GM12801 (cell line): ENCODE results near the gene ROBO2.

Source experiments
- TF ChIP-seq, protein P1 (sequence below): IDR thresholded peaks from one replicate; pipeline ENCODE4 v1.5.1; 2011; ENCODE audit warnings: control low read depth; ENCODE audit not compliant: insufficient read length; ENCODE audit errors: extremely low read depth

Gene ROBO2

DNA sequence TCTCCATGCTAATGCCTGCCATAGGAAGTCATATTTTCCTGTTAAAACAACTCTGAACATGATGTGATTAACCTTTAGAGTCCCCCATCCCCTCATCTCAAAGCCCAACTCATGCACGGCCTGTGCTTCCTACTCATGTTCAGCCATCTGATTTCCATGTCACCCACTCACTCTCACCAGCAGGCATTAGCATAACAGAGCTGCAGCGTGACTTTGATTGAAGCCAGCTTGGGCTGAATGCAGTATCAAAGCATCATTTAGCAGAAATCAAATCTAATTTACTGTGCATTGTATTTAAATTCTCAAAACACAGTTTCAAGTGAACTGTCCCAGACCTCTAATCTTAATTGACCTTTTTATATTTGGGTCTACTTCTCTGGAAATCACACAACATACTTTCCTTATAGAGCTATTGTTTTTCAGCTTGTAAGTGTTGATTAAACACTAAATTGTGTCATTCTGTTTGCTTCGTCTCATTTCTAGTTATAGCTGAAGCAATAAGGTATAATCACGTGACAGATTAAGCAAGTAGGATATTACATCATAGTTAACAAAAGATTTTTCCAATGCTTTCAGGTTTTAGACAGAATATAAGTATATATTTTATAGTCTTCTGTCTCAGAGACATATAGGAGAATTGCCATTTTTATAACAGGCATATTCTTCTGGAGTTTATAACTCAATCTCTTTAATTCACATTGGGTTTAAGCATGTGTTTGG is 501.5 kb downstream of the ROBO2 start:
- TF ChIP-seq, protein P1, sequence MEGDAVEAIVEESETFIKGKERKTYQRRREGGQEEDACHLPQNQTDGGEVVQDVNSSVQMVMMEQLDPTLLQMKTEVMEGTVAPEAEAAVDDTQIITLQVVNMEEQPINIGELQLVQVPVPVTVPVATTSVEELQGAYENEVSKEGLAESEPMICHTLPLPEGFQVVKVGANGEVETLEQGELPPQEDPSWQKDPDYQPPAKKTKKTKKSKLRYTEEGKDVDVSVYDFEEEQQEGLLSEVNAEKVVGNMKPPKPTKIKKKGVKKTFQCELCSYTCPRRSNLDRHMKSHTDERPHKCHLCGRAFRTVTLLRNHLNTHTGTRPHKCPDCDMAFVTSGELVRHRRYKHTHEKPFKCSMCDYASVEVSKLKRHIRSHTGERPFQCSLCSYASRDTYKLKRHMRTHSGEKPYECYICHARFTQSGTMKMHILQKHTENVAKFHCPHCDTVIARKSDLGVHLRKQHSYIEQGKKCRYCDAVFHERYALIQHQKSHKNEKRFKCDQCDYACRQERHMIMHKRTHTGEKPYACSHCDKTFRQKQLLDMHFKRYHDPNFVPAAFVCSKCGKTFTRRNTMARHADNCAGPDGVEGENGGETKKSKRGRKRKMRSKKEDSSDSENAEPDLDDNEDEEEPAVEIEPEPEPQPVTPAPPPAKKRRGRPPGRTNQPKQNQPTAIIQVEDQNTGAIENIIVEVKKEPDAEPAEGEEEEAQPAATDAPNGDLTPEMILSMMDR, result no peak

- TF ChIP-seq, protein P1, result no peak
Observed at GRCh38 chr3:77546246-77546645, 506.3 kb downstream of the ROBO2 start.

- TF ChIP-seq, protein P1, result no peak
Observed at GRCh38 chr3:77549034-77549433, 509.1 kb downstream of the ROBO2 start.

- TF ChIP-seq, protein P1, result no peak
Observed at GRCh38 chr3:77553240-77553639, 513.3 kb downstream of the ROBO2 start.

DNA sequence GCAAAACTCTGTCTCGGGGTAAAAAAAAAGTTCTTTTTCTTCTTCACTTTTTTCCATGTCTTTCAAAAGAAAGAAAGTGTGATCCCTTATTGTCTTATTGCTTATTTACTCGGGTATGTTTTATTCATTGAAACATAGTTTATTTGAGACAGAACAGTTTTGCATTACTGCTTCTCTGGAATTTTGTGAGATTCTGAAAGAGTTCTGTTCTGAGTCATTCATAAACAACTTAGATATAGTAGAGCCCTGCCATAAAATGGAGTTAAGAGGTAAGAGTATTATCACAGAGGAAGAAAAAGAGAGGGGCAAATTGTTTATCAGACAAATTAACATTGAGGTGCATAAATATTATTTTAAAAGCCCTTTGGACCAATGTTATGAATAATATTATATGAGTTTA is 522.2 kb downstream of the ROBO2 start:
- TF ChIP-seq, protein P1, result no peak

- TF ChIP-seq, protein P1, result no peak
Observed at GRCh38 chr3:77563012-77563411, 523.1 kb downstream of the ROBO2 start.

GRCh38 chr3:77566055-77566454 is 526.2 kb downstream of the ROBO2 start:
- TF ChIP-seq, protein P1, result no peak
